Measurements from ENCODE around the gene PROCA1. TPM values are rescaled to one million over a fixed set of nuclear protein-coding genes. Genes with fewer than 3 reads are reported as not detected.
A peak's percentile ranks its signal among the peaks of the same experiment; 100 is the strongest.

Gene PROCA1
- total and polyA plus RNA-seq, 9 of the 15 experiments (the other 6 are each of a cell fraction or from before 2014, with no cell fraction given) = 0.78 to 16.2 (median 5.6) TPM

- no peak for TF ChIP-seq HOXB6 (CRISPR knock-in tag; IDR thresholded peaks at IDR 0.05; ENCODE audit: borderline replicate concordance)
- no peak for TF ChIP-seq NFYB (IDR thresholded peaks at IDR 0.05; ENCODE audit: extremely low read depth, insufficient read length)
- no peak for TF ChIP-seq SRSF3 (IDR thresholded peaks at IDR 0.05; ENCODE audit: insufficient read depth, low read length)
- TF ChIP-seq JUND (IDR thresholded peaks at IDR 0.05; ENCODE audit: borderline replicate concordance, low read depth, low read length) = peak; percentile 78
- peak; percentile 6; the same call in 1 of the 3 replicates for TF ChIP-seq JUND (tag; IDR thresholded peaks at IDR 0.05; ENCODE audit: borderline replicate concordance, low read depth, low read length)
- no peak for TF ChIP-seq BACH1 (tag; IDR thresholded peaks at IDR 0.05)
- TF ChIP-seq ZNF347 (CRISPR knock-in tag; IDR thresholded peaks at IDR 0.05; ENCODE audit: low read depth) = no peak
- peak; percentile 72; the same call in 1 of the 2 replicates for TF ChIP-seq ZNF24 (IDR thresholded peaks at IDR 0.05)
- TF ChIP-seq SAFB2 (IDR thresholded peaks at IDR 0.05; ENCODE audit: borderline replicate concordance, low read depth, low read length, severe bottlenecking) = no peak
- no peak for TF ChIP-seq ZNF143 (CRISPR knock-in tag; IDR thresholded peaks at IDR 0.05)
- TF ChIP-seq SRSF9 (IDR thresholded peaks at IDR 0.05; ENCODE audit: borderline replicate concordance, low read depth, low read length) = no peak
- TF ChIP-seq STAG1 (CRISPR knock-in tag; IDR thresholded peaks at IDR 0.05; ENCODE audit: borderline replicate concordance) = peak; percentile 91
- TF ChIP-seq ZC3H4 (CRISPR knock-in tag; IDR thresholded peaks at IDR 0.05; ENCODE audit: borderline replicate concordance) = no peak
- no peak for TF ChIP-seq ZBTB49 (CRISPR knock-in tag; IDR thresholded peaks at IDR 0.05; ENCODE audit: borderline replicate concordance)
- TF ChIP-seq, protein P1, sequence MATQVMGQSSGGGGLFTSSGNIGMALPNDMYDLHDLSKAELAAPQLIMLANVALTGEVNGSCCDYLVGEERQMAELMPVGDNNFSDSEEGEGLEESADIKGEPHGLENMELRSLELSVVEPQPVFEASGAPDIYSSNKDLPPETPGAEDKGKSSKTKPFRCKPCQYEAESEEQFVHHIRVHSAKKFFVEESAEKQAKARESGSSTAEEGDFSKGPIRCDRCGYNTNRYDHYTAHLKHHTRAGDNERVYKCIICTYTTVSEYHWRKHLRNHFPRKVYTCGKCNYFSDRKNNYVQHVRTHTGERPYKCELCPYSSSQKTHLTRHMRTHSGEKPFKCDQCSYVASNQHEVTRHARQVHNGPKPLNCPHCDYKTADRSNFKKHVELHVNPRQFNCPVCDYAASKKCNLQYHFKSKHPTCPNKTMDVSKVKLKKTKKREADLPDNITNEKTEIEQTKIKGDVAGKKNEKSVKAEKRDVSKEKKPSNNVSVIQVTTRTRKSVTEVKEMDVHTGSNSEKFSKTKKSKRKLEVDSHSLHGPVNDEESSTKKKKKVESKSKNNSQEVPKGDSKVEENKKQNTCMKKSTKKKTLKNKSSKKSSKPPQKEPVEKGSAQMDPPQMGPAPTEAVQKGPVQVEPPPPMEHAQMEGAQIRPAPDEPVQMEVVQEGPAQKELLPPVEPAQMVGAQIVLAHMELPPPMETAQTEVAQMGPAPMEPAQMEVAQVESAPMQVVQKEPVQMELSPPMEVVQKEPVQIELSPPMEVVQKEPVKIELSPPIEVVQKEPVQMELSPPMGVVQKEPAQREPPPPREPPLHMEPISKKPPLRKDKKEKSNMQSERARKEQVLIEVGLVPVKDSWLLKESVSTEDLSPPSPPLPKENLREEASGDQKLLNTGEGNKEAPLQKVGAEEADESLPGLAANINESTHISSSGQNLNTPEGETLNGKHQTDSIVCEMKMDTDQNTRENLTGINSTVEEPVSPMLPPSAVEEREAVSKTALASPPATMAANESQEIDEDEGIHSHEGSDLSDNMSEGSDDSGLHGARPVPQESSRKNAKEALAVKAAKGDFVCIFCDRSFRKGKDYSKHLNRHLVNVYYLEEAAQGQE (IDR thresholded peaks at IDR 0.05; ENCODE audit: borderline replicate concordance) = peak; percentile 99
- TF ChIP-seq, protein P1 (CRISPR knock-in tag; IDR thresholded peaks at IDR 0.05; ENCODE audit: low read depth) = peak; percentile 39; the same call in 1 of the 2 replicates
Observed at GRCh38 chr17:28726627-28727491, 15.2 kb upstream of the PROCA1 start (continued).
